ENCODE measurements around the gene MCUB.
A peak's percentile ranks its signal among the peaks of the same experiment; 100 is the strongest.
"Not testable (repeated sequence)": the region's sequence is repeated elsewhere in the genome, so short reads cannot be mapped to it uniquely, and the experiment has no call there.

MCUB gene

DNA sequence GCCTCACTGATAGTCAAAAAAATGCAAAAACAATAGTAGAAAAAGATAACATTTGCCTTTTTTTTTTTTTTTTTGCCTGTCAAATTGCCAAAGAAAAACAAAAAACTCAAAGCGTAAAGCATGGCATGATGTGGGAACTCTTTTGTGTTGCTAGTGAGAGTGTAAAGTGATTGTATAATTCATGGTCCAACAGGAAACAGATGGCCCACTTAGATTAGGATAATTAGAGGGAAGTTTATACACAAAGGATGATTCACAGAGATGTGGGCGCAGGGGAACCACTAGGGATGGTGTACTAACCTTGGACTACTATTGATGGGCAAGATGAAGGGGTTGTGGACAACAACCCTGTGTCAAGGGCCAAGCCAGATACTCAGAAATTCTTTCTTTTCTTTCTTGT, 16.4 kb downstream of the MCUB start:
- no peak overlapping the region for H3K4me3 ChIP-seq (replicated peaks; ENCODE audit: low read depth, low read length)
- peak; percentile 57 for DNase-seq (ENCODE audit: low read depth)
- TF ChIP-seq, protein P1, sequence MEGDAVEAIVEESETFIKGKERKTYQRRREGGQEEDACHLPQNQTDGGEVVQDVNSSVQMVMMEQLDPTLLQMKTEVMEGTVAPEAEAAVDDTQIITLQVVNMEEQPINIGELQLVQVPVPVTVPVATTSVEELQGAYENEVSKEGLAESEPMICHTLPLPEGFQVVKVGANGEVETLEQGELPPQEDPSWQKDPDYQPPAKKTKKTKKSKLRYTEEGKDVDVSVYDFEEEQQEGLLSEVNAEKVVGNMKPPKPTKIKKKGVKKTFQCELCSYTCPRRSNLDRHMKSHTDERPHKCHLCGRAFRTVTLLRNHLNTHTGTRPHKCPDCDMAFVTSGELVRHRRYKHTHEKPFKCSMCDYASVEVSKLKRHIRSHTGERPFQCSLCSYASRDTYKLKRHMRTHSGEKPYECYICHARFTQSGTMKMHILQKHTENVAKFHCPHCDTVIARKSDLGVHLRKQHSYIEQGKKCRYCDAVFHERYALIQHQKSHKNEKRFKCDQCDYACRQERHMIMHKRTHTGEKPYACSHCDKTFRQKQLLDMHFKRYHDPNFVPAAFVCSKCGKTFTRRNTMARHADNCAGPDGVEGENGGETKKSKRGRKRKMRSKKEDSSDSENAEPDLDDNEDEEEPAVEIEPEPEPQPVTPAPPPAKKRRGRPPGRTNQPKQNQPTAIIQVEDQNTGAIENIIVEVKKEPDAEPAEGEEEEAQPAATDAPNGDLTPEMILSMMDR (IDR thresholded peaks at IDR 0.05; ENCODE audit: low read length, missing control alignments) = no peak

DNA sequence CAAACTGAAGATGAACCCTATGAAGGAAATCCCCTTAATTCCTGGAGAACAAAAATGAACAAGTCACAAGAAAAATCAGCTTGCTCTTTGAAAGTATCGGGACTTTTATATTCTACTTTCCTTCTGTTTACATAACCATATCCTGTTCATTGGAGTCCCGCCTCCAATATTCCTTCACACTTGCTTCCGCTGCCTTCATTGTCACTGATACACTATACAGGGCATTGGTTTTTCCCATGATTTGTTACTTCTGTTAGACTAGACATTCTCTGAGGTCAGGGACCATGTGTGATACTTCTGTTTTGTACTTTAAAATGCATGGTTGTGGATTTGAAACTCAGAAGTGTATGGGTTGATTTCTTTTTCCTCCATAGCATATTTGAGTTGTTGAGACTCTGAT, 18.8 kb downstream of the MCUB start:
- TF ChIP-seq, protein P1 (IDR thresholded peaks at IDR 0.05; ENCODE audit: low read length, missing control alignments) = no peak
- DNase-seq (ENCODE audit: low read depth) = no peak
- no peak overlapping the region for H3K4me3 ChIP-seq (replicated peaks; ENCODE audit: low read depth, low read length)

DNA sequence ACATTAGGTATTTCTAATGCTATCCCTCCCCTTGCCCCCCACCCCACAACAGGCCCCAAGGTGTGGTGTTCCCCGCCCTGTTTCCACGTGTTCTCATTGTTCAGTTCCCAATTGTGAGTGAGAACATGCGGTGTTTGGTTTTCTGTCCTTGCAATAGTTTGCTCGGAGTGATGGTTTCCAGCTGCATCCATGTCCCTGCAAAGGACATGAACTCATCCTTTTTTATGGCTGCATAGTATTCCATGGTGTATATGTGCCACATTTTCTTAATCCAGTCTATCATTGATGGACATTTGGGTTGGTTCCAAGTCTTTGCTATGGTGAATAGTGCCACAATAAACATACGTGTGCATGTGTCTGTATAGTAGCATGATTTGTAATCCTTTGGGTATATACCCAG, 20.0 kb downstream of the MCUB start:
- not testable (repeated sequence) for H3K4me3 ChIP-seq (replicated peaks; ENCODE audit: low read depth, low read length); DNase-seq (ENCODE audit: low read depth)

DNA sequence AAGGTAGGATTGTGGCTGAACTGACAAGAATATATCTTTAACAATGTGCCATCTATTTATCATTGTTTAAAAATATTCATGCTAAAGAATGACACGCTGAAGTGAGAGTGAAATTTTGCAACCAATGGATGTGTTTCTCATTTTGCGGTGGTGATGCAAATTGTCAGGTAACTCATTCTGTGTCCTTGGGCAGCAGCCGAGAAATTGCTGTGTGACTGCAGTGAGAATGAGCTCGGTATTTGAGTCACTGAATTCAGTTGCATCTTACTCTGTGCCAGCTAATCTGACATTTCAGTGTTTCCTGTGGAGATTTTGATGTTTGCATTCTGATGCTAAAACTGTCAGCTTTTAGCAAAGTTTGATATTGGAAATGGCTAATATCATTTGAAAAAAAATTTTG, 28.1 kb downstream of the MCUB start:
- no peak for DNase-seq (ENCODE audit: low read depth)

DNA sequence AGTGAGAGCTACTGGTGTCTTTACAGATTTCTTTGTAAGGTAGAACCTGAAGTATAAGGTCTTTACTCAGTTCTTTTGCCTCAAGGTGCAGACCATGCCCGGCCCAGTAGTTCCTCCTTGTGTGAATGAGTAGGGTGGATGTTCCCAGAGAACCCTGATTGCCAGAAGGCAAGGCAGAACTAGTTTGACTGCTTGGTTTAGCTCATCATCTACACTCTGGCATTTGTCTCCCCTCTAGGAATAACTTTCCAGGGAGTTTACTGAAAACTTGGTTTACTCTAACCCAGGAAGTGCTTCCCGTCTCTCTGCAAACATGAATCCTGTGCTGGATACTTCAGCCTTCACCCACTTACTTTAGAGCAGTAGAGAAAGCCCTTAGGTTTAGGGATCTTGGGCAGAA, 29.1 kb downstream of the MCUB start:
- DNase-seq (ENCODE audit: low read depth) = no peak
- TF ChIP-seq, protein P1 (IDR thresholded peaks at IDR 0.05; ENCODE audit: low read length, missing control alignments) = no peak
- H3K4me3 ChIP-seq (replicated peaks; ENCODE audit: low read depth, low read length) = no peak overlapping the region

More for the DNA sequence above, 28.1 kb downstream of the MCUB start:
- TF ChIP-seq, protein P1 (IDR thresholded peaks at IDR 0.05; ENCODE audit: low read length, missing control alignments) = no peak
- no peak overlapping the region for H3K4me3 ChIP-seq (replicated peaks; ENCODE audit: low read depth, low read length)

DNA sequence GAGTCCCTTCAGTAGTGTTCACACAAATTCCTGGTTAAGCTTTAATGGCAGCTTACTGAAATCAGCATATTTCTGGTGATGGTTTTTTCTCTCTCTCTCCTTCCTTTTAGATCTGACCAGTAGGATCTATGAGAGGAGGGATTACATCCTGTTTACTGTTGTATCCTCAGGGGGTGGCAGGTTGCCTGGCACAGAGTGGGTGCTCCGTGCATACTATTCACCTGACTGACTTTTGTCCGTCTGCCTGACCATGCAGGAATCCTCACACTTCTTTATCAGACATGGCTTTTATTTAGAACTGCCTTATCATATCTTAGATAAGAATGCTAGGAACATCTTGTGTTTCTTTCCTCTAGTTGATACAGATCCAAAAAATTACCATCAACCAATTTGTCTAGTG, 29.6 kb downstream of the MCUB start:
- TF ChIP-seq, protein P1 (IDR thresholded peaks at IDR 0.05; ENCODE audit: low read length, missing control alignments) = no peak
- DNase-seq (ENCODE audit: low read depth) = no peak
- no peak overlapping the region for H3K4me3 ChIP-seq (replicated peaks; ENCODE audit: low read depth, low read length)

DNA sequence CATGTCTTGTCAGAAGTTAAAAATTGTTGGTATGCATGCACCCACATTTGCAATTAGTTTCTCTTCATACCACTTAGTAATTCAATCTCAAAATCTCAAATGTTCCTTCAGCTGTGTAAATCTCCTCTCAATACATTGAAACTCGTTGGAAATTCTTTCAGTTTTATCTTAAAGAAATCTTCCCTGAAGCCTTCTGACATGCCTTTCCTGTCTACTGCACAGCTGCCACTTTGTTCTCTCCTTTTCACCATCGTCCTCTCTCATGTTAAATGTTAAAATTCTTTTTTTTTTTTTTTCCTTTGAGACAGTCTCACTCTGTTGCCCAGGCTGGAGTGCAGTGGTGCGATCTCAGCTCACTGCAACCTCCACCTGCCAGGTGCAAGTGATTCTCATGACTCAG, 30.9 kb downstream of the MCUB start:
- DNase-seq (ENCODE audit: low read depth) = no peak
- H3K4me3 ChIP-seq (replicated peaks; ENCODE audit: low read depth, low read length) = no peak overlapping the region
- TF ChIP-seq, protein P1 (IDR thresholded peaks at IDR 0.05; ENCODE audit: low read length, missing control alignments) = no peak

DNA sequence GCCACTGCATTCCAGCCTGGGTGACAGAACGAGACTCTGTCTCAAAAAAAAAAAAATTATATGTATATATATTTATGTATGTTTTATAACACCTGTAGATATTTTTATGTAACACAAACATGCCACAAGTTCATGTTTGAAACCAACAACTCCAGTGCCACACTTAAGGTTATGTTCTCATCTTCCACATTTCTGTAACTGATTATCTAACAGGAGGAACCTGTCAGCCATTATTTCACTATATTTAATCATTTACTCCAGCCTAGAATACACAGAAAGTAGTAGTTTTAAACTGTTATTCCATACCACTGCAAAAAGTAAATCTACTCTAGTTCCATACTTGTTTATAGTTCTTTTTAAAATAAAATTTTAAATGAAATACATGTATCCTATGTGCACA, 32.3 kb downstream of the MCUB start:
- TF ChIP-seq, protein P1 (IDR thresholded peaks at IDR 0.05; ENCODE audit: low read length, missing control alignments) = no peak
- no peak overlapping the region for H3K4me3 ChIP-seq (replicated peaks; ENCODE audit: low read depth, low read length)

DNA sequence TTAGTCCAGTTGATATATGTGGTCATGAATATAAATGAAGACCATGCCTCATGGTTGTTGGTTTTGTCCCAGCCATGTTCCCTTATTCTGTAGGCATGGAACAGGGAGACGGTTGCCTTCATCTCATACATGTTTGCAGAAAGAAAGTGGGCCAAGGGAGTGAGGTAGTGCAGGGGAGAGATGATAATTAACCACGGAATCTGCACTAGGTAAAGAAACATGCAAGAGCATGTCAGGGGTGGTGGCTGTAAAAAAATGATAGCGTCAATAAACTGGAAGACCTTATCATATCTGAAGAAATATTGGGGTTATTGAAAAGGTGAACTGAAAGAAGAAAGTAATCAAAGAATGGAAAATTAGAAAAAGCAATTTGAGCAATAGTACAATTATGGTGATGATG, 35.1 kb downstream of the MCUB start:
- H3K4me3 ChIP-seq (replicated peaks; ENCODE audit: low read depth, low read length); DNase-seq (ENCODE audit: low read depth): not testable (repeated sequence)

More for the DNA sequence above, 32.3 kb downstream of the MCUB start:
- no peak for DNase-seq (ENCODE audit: low read depth)

DNA sequence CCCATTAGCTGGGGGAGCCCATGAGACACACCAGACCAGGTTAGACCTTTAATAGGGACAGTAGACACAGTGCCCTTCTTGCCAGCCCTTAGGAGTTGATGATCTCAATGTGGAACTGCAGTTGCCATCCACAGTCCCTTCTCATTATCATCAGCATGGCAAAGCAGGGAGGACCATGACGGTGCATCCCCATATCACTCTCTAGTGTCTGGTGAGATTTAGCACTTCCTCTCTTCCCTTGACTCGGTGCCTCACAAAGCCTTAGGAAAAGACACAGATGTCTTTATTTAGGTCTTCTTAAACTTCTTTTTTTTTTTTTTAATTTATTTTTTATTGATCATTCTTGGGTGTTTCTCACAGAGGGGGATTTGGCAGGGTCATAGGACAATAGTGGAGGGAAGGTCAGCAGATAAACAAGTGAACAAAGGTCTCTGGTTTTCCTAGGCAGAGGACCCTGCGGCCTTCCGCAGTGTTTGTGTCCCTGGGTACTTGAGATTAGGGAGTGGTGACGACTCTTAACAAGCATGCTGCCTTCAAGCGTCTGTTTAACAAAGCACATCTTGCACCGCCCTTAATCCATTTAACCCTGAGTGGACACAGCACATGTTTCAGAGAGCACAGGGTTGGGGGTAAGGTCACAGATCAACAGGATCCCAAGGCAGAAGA, 36.5 kb downstream of the MCUB start:
- H3K4me3 ChIP-seq (replicated peaks; ENCODE audit: low read depth, low read length); DNase-seq (ENCODE audit: low read depth): not testable (repeated sequence)

Measured in fibroblast of pulmonary artery (primary cell).